ENCODE measurements around the gene VAMP2.

VAMP2 gene

GRCh38 chr17:8162997-8163977 lies 539 bp upstream of the VAMP2 start:
- Histone ChIP-seq H3K9me3 (ENCODE audit: insufficient read depth, low read depth, low read length) (peaks cover 5% of the 10 kb centered on the region), H3K27me3 (ENCODE audit: insufficient read depth, low read length) (no peaks in the 10 kb centered on the region), H3K79me2 (ENCODE audit: control insufficient read depth, insufficient read depth, low read length, poor library complexity) (peaks cover 14% of the 10 kb centered on the region), H2AK5ac (ENCODE audit: low read length) (peak overlapping the region; percentile 90), H3K9ac (ENCODE audit: low read length) (peak overlapping the region; percentile 10), H3K4me3 (ENCODE audit: low read depth, low read length) (peak overlapping the region; percentile 94), H4K12ac (ENCODE audit: low read depth, low read length) (peak overlapping the region; percentile 97), H3K18ac (ENCODE audit: low read length) (peak overlapping the region; percentile 99), H4K8ac (ENCODE audit: low read depth, low read length) (peak overlapping the region; percentile 98), H3K23ac (ENCODE audit: low read length) (no peak overlapping the region), H3K79me1 (ENCODE audit: low read length) (peaks cover 14% of the 10 kb centered on the region), H3K4me1 (ENCODE audit: control insufficient read depth in 1 of 2, insufficient read depth in 2 of 2, low read length in 2 of 2) (peaks cover 18 to 22% of the 10 kb centered on the region in 2 experiments), H3K27ac (ENCODE audit: low read depth, low read length) (peak overlapping the region; percentile 37), H3K4me2 (ENCODE audit: low read length) (peak overlapping the region; percentile 67), H2BK120ac (ENCODE audit: insufficient read depth, low read length, poor library complexity) (peak overlapping the region; percentile 87), H3K36me3 (ENCODE audit: control insufficient read depth in 1 of 2, insufficient read depth in 2 of 2, low read length in 2 of 2) (peaks cover 15 to 24% of the 10 kb centered on the region in 2 experiments), H2AFZ (ENCODE audit: insufficient read depth, low read length, poor library complexity) (peak overlapping the region; percentile 97), H2BK12ac (ENCODE audit: low read length) (peak overlapping the region; percentile 79), H3K14ac (ENCODE audit: low read length) (peak overlapping the region; percentile 97), H3K4ac (ENCODE audit: low read depth, low read length) (peak overlapping the region; percentile 77), H2BK5ac (ENCODE audit: low read depth, low read length, poor library complexity) (peak overlapping the region; percentile 79), H4K91ac (ENCODE audit: low read depth, low read length) (peak overlapping the region; percentile 98)
- peak; percentile 33 to 59 for DNase-seq
- no CpG with 5 or more reads among the region's 55 CpGs for WGBS (ENCODE audit: extremely low coverage, insufficient coverage, insufficient read length)

- no peak overlapping the region for H2BK5ac ChIP-seq (ENCODE audit: low read depth, low read length, poor library complexity)
- peak overlapping the region; percentile 95 for H3K4me2 ChIP-seq (ENCODE audit: low read length)
Measured at GRCh38 chr17:8161289-8162232, 1.2 kb downstream of the VAMP2 start.

GRCh38 chr17:8160741-8161221 lies 2.0 kb downstream of the VAMP2 start:
- peaks cover 18% of the 10 kb centered on the region for H3K79me1 ChIP-seq (ENCODE audit: low read length)
- DNase-seq: no peak
- H3K27ac ChIP-seq (ENCODE audit: low read depth, low read length): no peak overlapping the region

More at GRCh38 chr17:8161289-8162232, 1.2 kb downstream of the VAMP2 start:
- no peak overlapping the region for H2AFZ ChIP-seq (ENCODE audit: insufficient read depth, low read length, poor library complexity)
- peak overlapping the region; percentile 96 for H4K91ac ChIP-seq (ENCODE audit: low read depth, low read length)
- H3K27me3 ChIP-seq (ENCODE audit: insufficient read depth, low read length): no peaks in the 10 kb centered on the region
- peak overlapping the region; percentile 93 for H3K4ac ChIP-seq (ENCODE audit: low read depth, low read length)
- H3K14ac ChIP-seq (ENCODE audit: low read length): peak overlapping the region; percentile 96
- H4K12ac ChIP-seq (ENCODE audit: low read depth, low read length): no peak overlapping the region
- H4K8ac ChIP-seq (ENCODE audit: low read depth, low read length): no peak overlapping the region
- peaks cover 18 to 22% of the 10 kb centered on the region in 2 experiments for H3K4me1 ChIP-seq (ENCODE audit: control insufficient read depth in 1 of 2, insufficient read depth in 2 of 2, low read length in 2 of 2)
- H3K9me3 ChIP-seq (ENCODE audit: insufficient read depth, low read depth, low read length): peaks cover 5% of the 10 kb centered on the region
- WGBS (ENCODE audit: extremely low coverage, insufficient coverage, insufficient read length): no CpG with 5 or more reads among the region's 19 CpGs
- H3K18ac ChIP-seq (ENCODE audit: low read length): peak overlapping the region; percentile 20
- peaks cover 15 to 25% of the 10 kb centered on the region in 2 experiments for H3K36me3 ChIP-seq (ENCODE audit: control insufficient read depth in 1 of 2, insufficient read depth in 2 of 2, low read length in 2 of 2)
- peak overlapping the region; percentile 83 for H3K23ac ChIP-seq (ENCODE audit: low read length)
- peak overlapping the region; percentile 82 for H3K9ac ChIP-seq (ENCODE audit: low read length)
- H3K79me1 ChIP-seq (ENCODE audit: low read length): peaks cover 18% of the 10 kb centered on the region
- no peak for DNase-seq
- H2AK5ac ChIP-seq (ENCODE audit: low read length): no peak overlapping the region
- H2BK120ac ChIP-seq (ENCODE audit: insufficient read depth, low read length, poor library complexity): no peak overlapping the region
- no peak overlapping the region for H2BK12ac ChIP-seq (ENCODE audit: low read length)
- H3K4me3 ChIP-seq (ENCODE audit: low read depth, low read length): peak overlapping the region; percentile 94
- H3K79me2 ChIP-seq (ENCODE audit: control insufficient read depth, insufficient read depth, low read length, poor library complexity): peaks cover 14% of the 10 kb centered on the region
- H3K27ac ChIP-seq (ENCODE audit: low read depth, low read length): no peak overlapping the region

GRCh38 chr17:8160224-8160577 lies 2.5 kb downstream of the VAMP2 start:
- no peak overlapping the region for H4K12ac ChIP-seq (ENCODE audit: low read depth, low read length)
- H3K4me3 ChIP-seq (ENCODE audit: low read depth, low read length): no peak overlapping the region
- H2BK5ac ChIP-seq (ENCODE audit: low read depth, low read length, poor library complexity): no peak overlapping the region
- DNase-seq: no peak
- H3K14ac ChIP-seq (ENCODE audit: low read length): no peak overlapping the region
- no peak overlapping the region for H3K23ac ChIP-seq (ENCODE audit: low read length)
- no peak overlapping the region for H3K4me2 ChIP-seq (ENCODE audit: low read length)
- H3K27me3 ChIP-seq (ENCODE audit: insufficient read depth, low read length): no peaks in the 10 kb centered on the region
- no peak overlapping the region for H2BK12ac ChIP-seq (ENCODE audit: low read length)
- no CpG with 5 or more reads among the region's 4 CpGs for WGBS (ENCODE audit: extremely low coverage, insufficient coverage, insufficient read length)
- H3K36me3 ChIP-seq (ENCODE audit: control insufficient read depth in 1 of 2, insufficient read depth in 2 of 2, low read length in 2 of 2): peaks cover 15 to 25% of the 10 kb centered on the region in 2 experiments
- no peak overlapping the region for H2AK5ac ChIP-seq (ENCODE audit: low read length)
- no peak overlapping the region for H4K91ac ChIP-seq (ENCODE audit: low read depth, low read length)
- H3K79me2 ChIP-seq (ENCODE audit: control insufficient read depth, insufficient read depth, low read length, poor library complexity): peaks cover 14% of the 10 kb centered on the region
- H3K4me1 ChIP-seq (ENCODE audit: control insufficient read depth in 1 of 2, insufficient read depth in 2 of 2, low read length in 2 of 2): peaks cover 25 to 31% of the 10 kb centered on the region in 2 experiments
- no peak overlapping the region for H3K18ac ChIP-seq (ENCODE audit: low read length)
- H3K9ac ChIP-seq (ENCODE audit: low read length): no peak overlapping the region
- no peak overlapping the region for H3K27ac ChIP-seq (ENCODE audit: low read depth, low read length)
- no peak overlapping the region for H2BK120ac ChIP-seq (ENCODE audit: insufficient read depth, low read length, poor library complexity)
- H4K8ac ChIP-seq (ENCODE audit: low read depth, low read length): no peak overlapping the region
- peaks cover 18% of the 10 kb centered on the region for H3K79me1 ChIP-seq (ENCODE audit: low read length)
- no peak overlapping the region for H2AFZ ChIP-seq (ENCODE audit: insufficient read depth, low read length, poor library complexity)
- H3K4ac ChIP-seq (ENCODE audit: low read depth, low read length): no peak overlapping the region
- peaks cover 5% of the 10 kb centered on the region for H3K9me3 ChIP-seq (ENCODE audit: insufficient read depth, low read depth, low read length)

More at GRCh38 chr17:8160741-8161221, 2.0 kb downstream of the VAMP2 start:
- Histone ChIP-seq H2AK5ac (ENCODE audit: low read length) (no peak overlapping the region), H3K36me3 (ENCODE audit: control insufficient read depth in 1 of 2, insufficient read depth in 2 of 2, low read length in 2 of 2) (peaks cover 15 to 25% of the 10 kb centered on the region in 2 experiments), H2BK5ac (ENCODE audit: low read depth, low read length, poor library complexity) (no peak overlapping the region), H3K4ac (ENCODE audit: low read depth, low read length) (no peak overlapping the region), H2BK120ac (ENCODE audit: insufficient read depth, low read length, poor library complexity) (no peak overlapping the region), H2BK12ac (ENCODE audit: low read length) (no peak overlapping the region), H3K4me3 (ENCODE audit: low read depth, low read length) (no peak overlapping the region), H3K9me3 (ENCODE audit: insufficient read depth, low read depth, low read length) (peaks cover 5% of the 10 kb centered on the region), H3K4me1 (ENCODE audit: control insufficient read depth in 1 of 2, insufficient read depth in 2 of 2, low read length in 2 of 2) (peaks cover 20 to 25% of the 10 kb centered on the region in 2 experiments), H3K23ac (ENCODE audit: low read length) (no peak overlapping the region), H2AFZ (ENCODE audit: insufficient read depth, low read length, poor library complexity) (no peak overlapping the region), H3K14ac (ENCODE audit: low read length) (no peak overlapping the region), H3K4me2 (ENCODE audit: low read length) (no peak overlapping the region), H3K9ac (ENCODE audit: low read length) (no peak overlapping the region), H3K79me2 (ENCODE audit: control insufficient read depth, insufficient read depth, low read length, poor library complexity) (peaks cover 14% of the 10 kb centered on the region), H3K18ac (ENCODE audit: low read length) (no peak overlapping the region), H4K12ac (ENCODE audit: low read depth, low read length) (no peak overlapping the region), H3K27me3 (ENCODE audit: insufficient read depth, low read length) (no peaks in the 10 kb centered on the region), H4K8ac (ENCODE audit: low read depth, low read length) (no peak overlapping the region), H4K91ac (ENCODE audit: low read depth, low read length) (no peak overlapping the region)
- WGBS (ENCODE audit: extremely low coverage, insufficient coverage, insufficient read length): no CpG with 5 or more reads among the region's 5 CpGs
